K562 (cell line): ENCODE results near the gene POLR3E. TPM values are rescaled to one million over a fixed set of nuclear protein-coding genes. Genes with fewer than 3 reads are reported as not detected.

ENCODE experiments used
- BHLHE40 ChIP-seq: IDR thresholded peaks from 2 replicates; pipeline ENCODE4 v1.6.1; 2011; ENCODE audit warnings: low read length, improper control_type of control experiment
- BRD9 ChIP-seq: fragments of 450-650 bp; IDR thresholded peaks from 2 replicates; pipeline ENCODE4 v1.6.1; 2018; ENCODE audit warnings: low read depth; ENCODE audit not compliant: partially characterized antibody
- C11orf30 ChIP-seq: fragments of 450-650 bp; IDR thresholded peaks from 2 replicates; pipeline ENCODE4 v1.6.1; 2016; ENCODE audit warnings: low read depth, mild to moderate bottlenecking
- E2F3 ChIP-seq: fragments of 250-450 bp; sonication (Bioruptor Pico); IDR thresholded peaks from 2 replicates; pipeline ENCODE4 v1.4.0; 2020; ENCODE audit warnings: mild to moderate bottlenecking
- EWSR1 ChIP-seq: fragments of 450-650 bp; IDR thresholded peaks from 2 replicates; pipeline ENCODE4 v1.6.1; 2018; ENCODE audit warnings: borderline replicate concordance, mild to moderate bottlenecking, low read depth, moderate library complexity; ENCODE audit not compliant: partially characterized antibody
- FOXK1 ChIP-seq: sonication (generic); formaldehyde crosslinking; IDR thresholded peaks from 2 replicates; pipeline ENCODE4 v1.8.0; 2022; ENCODE audit warnings: missing genetic modification reagents, mild to moderate bottlenecking, borderline replicate concordance
- KLF16 ChIP-seq: IDR thresholded peaks from 2 replicates; pipeline ENCODE4 v1.6.1; 2016; ENCODE audit warnings: antibody characterized with exemption
- NR3C1 ChIP-seq: sonication (generic); formaldehyde crosslinking; IDR thresholded peaks from 2 replicates; pipeline ENCODE4 v1.8.1; 2022; ENCODE audit warnings: missing genetic modification reagents
- PHTF2 ChIP-seq: fragments of 250-450 bp; sonication (Bioruptor Pico); IDR thresholded peaks from 2 replicates; pipeline ENCODE4 v1.5.0; 2021; ENCODE audit warnings: mild to moderate bottlenecking
- SNRNP70 ChIP-seq: fragments of 200-400 bp; formaldehyde crosslinking; optimal IDR thresholded peaks from 2 replicates; pipeline ENCODE3; 2017; ENCODE audit warnings: low read depth, low read length
- TEAD1 ChIP-seq, 2 experiments: fragments of 450-650 bp in 1 of 2; sonication (generic) in 1 of 2; formaldehyde crosslinking; IDR thresholded peaks; 2 replicates each; pipeline versions ENCODE4 v1.4.0 to v1.8.0; 2020 to 2022; ENCODE audit warnings: mild to moderate bottlenecking in 2 of 2, missing genetic modification reagents in 1 of 2
- TEAD4 ChIP-seq, 2 experiments: sonication (generic) in 1 of 2; formaldehyde crosslinking in 1 of 2; IDR thresholded peaks; 2 replicates each; pipeline versions ENCODE4 v1.6.1 to v1.8.0; 2012 to 2022; ENCODE audit warnings: borderline replicate concordance in 1 of 2, inconsistent platforms in 1 of 2, low read length in 1 of 2, mild to moderate bottlenecking in 1 of 2, missing genetic modification reagents in 1 of 2
- U2AF2 ChIP-seq: fragments of 200-400 bp; formaldehyde crosslinking; optimal IDR thresholded peaks from 2 replicates; pipeline ENCODE3; 2017; ENCODE audit warnings: low read depth, mild to moderate bottlenecking, low read length
- ZNF282 ChIP-seq: sonication (generic); formaldehyde crosslinking; IDR thresholded peaks from 2 replicates; pipeline ENCODE4 v1.8.1; 2023; ENCODE audit warnings: missing genetic modification reagents
- ZNF561 ChIP-seq: fragments of 450-650 bp; formaldehyde crosslinking; conservative IDR thresholded peaks from 2 replicates; pipeline ENCODE4 v1.4.0; 2020; ENCODE audit warnings: mild to moderate bottlenecking, moderate library complexity
- ZNF778 ChIP-seq: fragments of 450-650 bp; formaldehyde crosslinking; IDR thresholded peaks from 2 replicates; pipeline ENCODE4 v1.4.0; 2020; ENCODE audit warnings: mild to moderate bottlenecking, moderate library complexity
- polyA plus RNA-seq, 8 experiments: library from polyadenylated mRNA; depleted of rRNA in 4 of 8; stranded (reverse) in 5 of 8; unstranded in 3 of 8; fragments of >200 nt; fragmentation: Nextera tagmentation in 2 of 8; fragmentation: Illumina TruSeq in 1 of 8; extraction: Ambion mirVana in 2 of 8; extraction: Trizol in 1 of 8; gene quantifications; 2 replicates each; pipeline versions ENCODE4 v1.2.1 to v1.2.3, GENCODE V29; 2011 to 2014; ENCODE audit warnings: inconsistent platforms in 1 of 8, missing spikeins in 1 of 8
- total RNA-seq, 7 experiments: library from RNA; depleted of rRNA in 6 of 7; stranded (reverse); fragments of >200 nt in 6 of 7; fragmentation: Illumina TruSeq in 2 of 7; extraction: Trizol in 2 of 7; gene quantifications; 2 replicates each; pipeline versions ENCODE4 v1.2.1 to v1.2.3, GENCODE V29; 2011 to 2021; ENCODE audit warnings: low replicate concordance in 1 of 7
- TF ChIP-seq, protein P1 (sequence below): fragments of 450-650 bp; IDR thresholded peaks from one replicate; pipeline ENCODE4 v1.6.1; 2018; ENCODE audit warnings: mild to moderate bottlenecking, moderate library complexity; ENCODE audit not compliant: partially characterized antibody
- TF ChIP-seq, protein P2 (sequence below): fragments of 250-450 bp; sonication (Bioruptor Pico); IDR thresholded peaks from 2 replicates; pipeline ENCODE4 v1.4.0; 2020
- TF ChIP-seq, protein P3 (sequence below), 2 experiments: IDR thresholded peaks; 2 replicates each; pipeline ENCODE4 v1.6.1; 2012; ENCODE audit warnings: improper control_type of control experiment in 2 of 2, low read depth in 2 of 2, low read length in 2 of 2, borderline replicate concordance in 1 of 2
- TF ChIP-seq, protein P4 (sequence below): fragments of 450-650 bp; IDR thresholded peaks from 2 replicates; pipeline ENCODE4 v1.7.1; 2018; ENCODE audit warnings: mild to moderate bottlenecking, low read depth; ENCODE audit not compliant: partially characterized antibody

POLR3E gene
- total and polyA plus RNA-seq, 9 of the 15 experiments (the other 6 are each of a cell fraction or from before 2014, with no cell fraction given) = 17.7 to 151 (median 82.6) TPM

DNA sequence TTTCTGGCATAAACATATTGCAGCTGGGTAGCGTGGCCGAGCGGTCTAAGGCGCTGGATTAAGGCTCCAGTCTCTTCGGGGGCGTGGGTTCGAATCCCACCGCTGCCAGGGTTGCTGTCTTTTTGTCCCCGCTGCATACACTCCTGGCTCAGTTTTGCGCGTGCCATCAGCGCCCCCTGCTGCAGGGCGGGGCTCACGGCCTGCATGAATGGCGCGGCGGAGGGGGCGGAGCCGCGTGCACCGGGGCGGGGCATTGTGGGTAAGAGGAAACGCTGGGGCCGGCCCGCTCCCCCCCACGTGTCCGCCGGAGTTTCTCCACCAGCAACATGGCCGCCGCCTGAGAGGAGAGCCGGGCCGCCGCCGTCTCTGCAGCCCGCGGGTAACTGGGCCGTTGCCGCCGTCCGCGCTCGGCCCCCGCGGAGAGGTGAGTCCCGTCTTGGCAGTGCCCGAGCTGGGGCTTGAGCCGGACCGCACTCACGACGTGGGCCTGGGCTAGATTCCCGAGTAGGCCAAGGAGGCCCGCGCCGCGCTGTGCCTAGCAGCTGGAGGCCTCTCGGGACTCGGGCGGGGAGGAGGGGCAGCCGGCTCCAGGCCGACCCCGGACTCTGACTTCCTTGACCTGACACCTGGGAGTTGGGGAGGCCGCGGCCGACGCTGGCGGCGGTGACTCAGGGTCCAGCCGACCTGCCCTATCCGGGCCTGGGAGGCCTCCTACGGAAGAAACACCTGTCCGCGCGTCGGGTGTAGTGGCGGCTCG is at the start of gene POLR3E (continued):
- TF ChIP-seq ZNF561 (CRISPR knock-in tag) (no peak), TEAD4 (IDR thresholded peaks at IDR 0.05; ENCODE audit: low read length) (peak; percentile 10), TEAD4 (CRISPR knock-in tag; IDR thresholded peaks at IDR 0.05; ENCODE audit: borderline replicate concordance) (peak; percentile 65), U2AF2 (no peak), C11orf30 (peak; percentile 58), BRD9 (peak; percentile 97), TEAD1 (CRISPR knock-in tag; IDR thresholded peaks at IDR 0.05) (peak in 1 of 2 experiments; percentile 86; a peak in 2 of 4 replicates), KLF16 (peak; percentile 62; the same call in 1 of the 2 replicates), ZNF282 (CRISPR knock-in tag) (peak; percentile 53; the same call in 1 of the 2 replicates), ZNF778 (CRISPR knock-in tag) (no peak), BHLHE40 (peak; percentile 87), E2F3 (CRISPR knock-in tag) (0 out of 2 replicates have a peak, but pooled peaks have one; percentile 27), EWSR1 (no peak), FOXK1 (CRISPR knock-in tag) (0 out of 2 replicates have a peak, but pooled peaks have one; percentile 13), SNRNP70 (no peak), NR3C1 (CRISPR knock-in tag) (peak; percentile 86), PHTF2 (CRISPR knock-in tag) (no peak)
- TF ChIP-seq, protein P1, sequence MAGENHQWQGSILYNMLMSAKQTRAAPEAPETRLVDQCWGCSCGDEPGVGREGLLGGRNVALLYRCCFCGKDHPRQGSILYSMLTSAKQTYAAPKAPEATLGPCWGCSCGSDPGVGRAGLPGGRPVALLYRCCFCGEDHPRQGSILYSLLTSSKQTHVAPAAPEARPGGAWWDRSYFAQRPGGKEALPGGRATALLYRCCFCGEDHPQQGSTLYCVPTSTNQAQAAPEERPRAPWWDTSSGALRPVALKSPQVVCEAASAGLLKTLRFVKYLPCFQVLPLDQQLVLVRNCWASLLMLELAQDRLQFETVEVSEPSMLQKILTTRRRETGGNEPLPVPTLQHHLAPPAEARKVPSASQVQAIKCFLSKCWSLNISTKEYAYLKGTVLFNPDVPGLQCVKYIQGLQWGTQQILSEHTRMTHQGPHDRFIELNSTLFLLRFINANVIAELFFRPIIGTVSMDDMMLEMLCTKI = no peak
- TF ChIP-seq, protein P2, sequence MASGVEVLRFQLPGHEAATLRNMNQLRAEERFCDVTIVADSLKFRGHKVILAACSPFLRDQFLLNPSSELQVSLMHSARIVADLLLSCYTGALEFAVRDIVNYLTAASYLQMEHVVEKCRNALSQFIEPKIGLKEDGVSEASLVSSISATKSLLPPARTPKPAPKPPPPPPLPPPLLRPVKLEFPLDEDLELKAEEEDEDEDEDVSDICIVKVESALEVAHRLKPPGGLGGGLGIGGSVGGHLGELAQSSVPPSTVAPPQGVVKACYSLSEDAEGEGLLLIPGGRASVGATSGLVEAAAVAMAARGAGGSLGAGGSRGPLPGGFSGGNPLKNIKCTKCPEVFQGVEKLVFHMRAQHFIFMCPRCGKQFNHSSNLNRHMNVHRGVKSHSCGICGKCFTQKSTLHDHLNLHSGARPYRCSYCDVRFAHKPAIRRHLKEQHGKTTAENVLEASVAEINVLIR = no peak
- TF ChIP-seq, protein P3, sequence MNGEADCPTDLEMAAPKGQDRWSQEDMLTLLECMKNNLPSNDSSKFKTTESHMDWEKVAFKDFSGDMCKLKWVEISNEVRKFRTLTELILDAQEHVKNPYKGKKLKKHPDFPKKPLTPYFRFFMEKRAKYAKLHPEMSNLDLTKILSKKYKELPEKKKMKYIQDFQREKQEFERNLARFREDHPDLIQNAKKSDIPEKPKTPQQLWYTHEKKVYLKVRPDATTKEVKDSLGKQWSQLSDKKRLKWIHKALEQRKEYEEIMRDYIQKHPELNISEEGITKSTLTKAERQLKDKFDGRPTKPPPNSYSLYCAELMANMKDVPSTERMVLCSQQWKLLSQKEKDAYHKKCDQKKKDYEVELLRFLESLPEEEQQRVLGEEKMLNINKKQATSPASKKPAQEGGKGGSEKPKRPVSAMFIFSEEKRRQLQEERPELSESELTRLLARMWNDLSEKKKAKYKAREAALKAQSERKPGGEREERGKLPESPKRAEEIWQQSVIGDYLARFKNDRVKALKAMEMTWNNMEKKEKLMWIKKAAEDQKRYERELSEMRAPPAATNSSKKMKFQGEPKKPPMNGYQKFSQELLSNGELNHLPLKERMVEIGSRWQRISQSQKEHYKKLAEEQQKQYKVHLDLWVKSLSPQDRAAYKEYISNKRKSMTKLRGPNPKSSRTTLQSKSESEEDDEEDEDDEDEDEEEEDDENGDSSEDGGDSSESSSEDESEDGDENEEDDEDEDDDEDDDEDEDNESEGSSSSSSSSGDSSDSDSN (IDR thresholded peaks at IDR 0.05; ENCODE audit: borderline replicate concordance in 1 of 2, low read depth in 2 of 2, low read length in 2 of 2) = peak in 1 of 2 experiments; percentile 6; a peak in 1 of 4 replicates
- TF ChIP-seq, protein P4, sequence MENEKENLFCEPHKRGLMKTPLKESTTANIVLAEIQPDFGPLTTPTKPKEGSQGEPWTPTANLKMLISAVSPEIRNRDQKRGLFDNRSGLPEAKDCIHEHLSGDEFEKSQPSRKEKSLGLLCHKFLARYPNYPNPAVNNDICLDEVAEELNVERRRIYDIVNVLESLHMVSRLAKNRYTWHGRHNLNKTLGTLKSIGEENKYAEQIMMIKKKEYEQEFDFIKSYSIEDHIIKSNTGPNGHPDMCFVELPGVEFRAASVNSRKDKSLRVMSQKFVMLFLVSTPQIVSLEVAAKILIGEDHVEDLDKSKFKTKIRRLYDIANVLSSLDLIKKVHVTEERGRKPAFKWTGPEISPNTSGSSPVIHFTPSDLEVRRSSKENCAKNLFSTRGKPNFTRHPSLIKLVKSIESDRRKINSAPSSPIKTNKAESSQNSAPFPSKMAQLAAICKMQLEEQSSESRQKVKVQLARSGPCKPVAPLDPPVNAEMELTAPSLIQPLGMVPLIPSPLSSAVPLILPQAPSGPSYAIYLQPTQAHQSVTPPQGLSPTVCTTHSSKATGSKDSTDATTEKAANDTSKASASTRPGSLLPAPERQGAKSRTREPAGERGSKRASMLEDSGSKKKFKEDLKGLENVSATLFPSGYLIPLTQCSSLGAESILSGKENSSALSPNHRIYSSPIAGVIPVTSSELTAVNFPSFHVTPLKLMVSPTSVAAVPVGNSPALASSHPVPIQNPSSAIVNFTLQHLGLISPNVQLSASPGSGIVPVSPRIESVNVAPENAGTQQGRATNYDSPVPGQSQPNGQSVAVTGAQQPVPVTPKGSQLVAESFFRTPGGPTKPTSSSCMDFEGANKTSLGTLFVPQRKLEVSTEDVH = peak; percentile 50
